ENCODE measurements around the gene CHST15. TPM values are rescaled to one million over a fixed set of nuclear protein-coding genes. Genes with fewer than 3 reads are reported as not detected.

Gene CHST15
- total and polyA plus RNA-seq, 2 of the 4 experiments (the other 2 are of a cell fraction): 0.14 to 0.18 TPM

DNA sequence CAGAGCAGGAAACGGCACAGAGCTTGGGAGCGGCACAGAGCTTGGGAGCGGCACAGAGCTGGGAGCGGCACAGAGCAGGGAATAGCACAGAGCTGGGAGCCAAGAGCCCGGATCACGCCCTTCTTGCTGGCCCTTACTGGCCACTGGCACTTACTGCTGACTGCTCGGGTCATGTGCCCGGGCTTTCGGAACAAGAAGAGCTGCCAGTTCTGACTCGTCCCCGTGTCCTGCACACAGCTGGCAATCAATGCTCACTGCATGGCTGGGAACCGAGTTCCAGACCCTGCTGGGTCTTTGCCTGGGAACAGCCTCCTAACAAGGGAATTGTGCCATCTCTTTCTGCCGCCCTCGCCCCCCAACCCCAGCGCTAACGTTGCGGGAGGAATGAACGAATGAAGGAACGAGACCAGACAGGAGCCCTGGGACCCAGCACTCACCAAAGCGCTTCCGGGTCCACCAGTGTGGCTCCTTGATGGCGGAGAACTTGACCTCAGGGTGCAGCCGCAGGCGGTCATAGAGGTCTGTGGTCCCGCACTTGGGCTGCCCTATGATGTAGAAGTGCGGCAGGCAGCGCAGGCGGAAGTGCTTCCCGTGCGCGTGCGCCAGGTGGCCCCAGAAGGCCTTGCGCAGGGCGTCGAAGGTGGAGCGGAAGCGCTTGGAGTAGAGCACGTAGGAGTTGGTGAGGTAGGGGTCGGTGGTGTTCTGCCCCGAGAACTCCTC is 49.1 kb downstream of the CHST15 start:
- in situ Hi-C loops (cut with MboI; ENCODE audit: low sequenced_read_pairs) (no loop called here), intact Hi-C loops (cut with micrococcal nuclease) (no loop called here)
- H3K56ac ChIP-seq (ENCODE audit: extremely low read depth, insufficient read depth, low read length): no peak overlapping the region

More for the DNA sequence above, 49.1 kb downstream of the CHST15 start:
- no peak for ATAC-seq (ENCODE audit: low read depth)
- Histone ChIP-seq H3K9me1 (ENCODE audit: insufficient read depth, low read length) (no peaks in the 10 kb centered on the region), H3K36me3 (ENCODE audit: control insufficient read depth, insufficient read depth, low read length) (no peaks in the 10 kb centered on the region), H4K5ac (ENCODE audit: low read depth, low read length) (no peak overlapping the region), H3K4me1 (ENCODE audit: control insufficient read depth, insufficient read depth, low read length) (no peaks in the 10 kb centered on the region), H3K9ac (ENCODE audit: low read depth, low read length) (no peak overlapping the region), H3K4me2 (ENCODE audit: low read depth, low read length) (no peak overlapping the region), H3K23ac (ENCODE audit: low read depth, low read length) (no peak overlapping the region), H2BK20ac (ENCODE audit: low read depth, low read length) (no peak overlapping the region), H3K27ac (ENCODE audit: insufficient read depth, low read length) (no peak overlapping the region), H2AFZ (replicated peaks; ENCODE audit: low read length, poor library complexity) (no peak overlapping the region), H2BK120ac (ENCODE audit: low read depth, low read length) (no peak overlapping the region), H3K14ac (replicated peaks; ENCODE audit: low read depth, low read length) (no peak overlapping the region), H2AK5ac (ENCODE audit: low read depth, low read length) (no peak overlapping the region), H3K4ac (ENCODE audit: low read depth, low read length) (no peak overlapping the region), H4K20me1 (ENCODE audit: insufficient read depth, low read length) (no peaks in the 10 kb centered on the region), H3K27me3 (ENCODE audit: control insufficient read depth, insufficient read depth, low read length) (no peaks in the 10 kb centered on the region), H3K4me3 (ENCODE audit: insufficient read depth, low read depth, low read length) (no peak overlapping the region), H4K8ac (ENCODE audit: low read depth in 2 of 2, low read length in 2 of 2) (no peak overlapping the region), H2BK15ac (ENCODE audit: low read depth, low read length) (no peak overlapping the region), H3K9me3 (ENCODE audit: control insufficient read depth, insufficient read depth, low read length) (peaks cover 6% of the 10 kb centered on the region; the same call in 1 of the 2 replicates), H2AK9ac (replicated peaks; ENCODE audit: low read depth, low read length, poor library complexity) (no peak overlapping the region), H2BK5ac (ENCODE audit: low read depth, low read length, poor library complexity, severe bottlenecking) (no peak overlapping the region), H3K79me1 (ENCODE audit: low read depth in 1 of 2, low read length in 2 of 2) (no peaks in the 10 kb centered on the region), H4K91ac (ENCODE audit: insufficient read depth, low read depth, low read length) (no peak overlapping the region), H3K18ac (ENCODE audit: low read depth, low read length) (no peak overlapping the region)
- ChIA-PET POLR2A (ENCODE audit: unreplicated experiment) (no interaction called here), CTCF (no interaction called here)
- no peak for TF ChIP-seq MAZ (IDR thresholded peaks at IDR 0.05; ENCODE audit: borderline replicate concordance, low read depth, low read length)
- TF ChIP-seq SMC3 (IDR thresholded peaks at IDR 0.05; ENCODE audit: low read depth, low read length): no peak
- TF ChIP-seq BHLHE40 (IDR thresholded peaks at IDR 0.05; ENCODE audit: low read depth, low read length): no peak
- TF ChIP-seq CEBPB (IDR thresholded peaks at IDR 0.05; ENCODE audit: low read depth, low read length): no peak
- TF ChIP-seq, protein P1, sequence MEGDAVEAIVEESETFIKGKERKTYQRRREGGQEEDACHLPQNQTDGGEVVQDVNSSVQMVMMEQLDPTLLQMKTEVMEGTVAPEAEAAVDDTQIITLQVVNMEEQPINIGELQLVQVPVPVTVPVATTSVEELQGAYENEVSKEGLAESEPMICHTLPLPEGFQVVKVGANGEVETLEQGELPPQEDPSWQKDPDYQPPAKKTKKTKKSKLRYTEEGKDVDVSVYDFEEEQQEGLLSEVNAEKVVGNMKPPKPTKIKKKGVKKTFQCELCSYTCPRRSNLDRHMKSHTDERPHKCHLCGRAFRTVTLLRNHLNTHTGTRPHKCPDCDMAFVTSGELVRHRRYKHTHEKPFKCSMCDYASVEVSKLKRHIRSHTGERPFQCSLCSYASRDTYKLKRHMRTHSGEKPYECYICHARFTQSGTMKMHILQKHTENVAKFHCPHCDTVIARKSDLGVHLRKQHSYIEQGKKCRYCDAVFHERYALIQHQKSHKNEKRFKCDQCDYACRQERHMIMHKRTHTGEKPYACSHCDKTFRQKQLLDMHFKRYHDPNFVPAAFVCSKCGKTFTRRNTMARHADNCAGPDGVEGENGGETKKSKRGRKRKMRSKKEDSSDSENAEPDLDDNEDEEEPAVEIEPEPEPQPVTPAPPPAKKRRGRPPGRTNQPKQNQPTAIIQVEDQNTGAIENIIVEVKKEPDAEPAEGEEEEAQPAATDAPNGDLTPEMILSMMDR (conservative IDR thresholded peaks at IDR 0.05; ENCODE audit: low read depth, low read length): no peak
- no peak for TF ChIP-seq MAFK (IDR thresholded peaks at IDR 0.05; ENCODE audit: low read depth, low read length)
- TF ChIP-seq RCOR1 (IDR thresholded peaks at IDR 0.05; ENCODE audit: insufficient replicate concordance, low read length): no peak
- TF ChIP-seq POLR2A (IDR thresholded peaks at IDR 0.05; ENCODE audit: low read depth, low read length): no peak
- TF ChIP-seq FOS (IDR thresholded peaks at IDR 0.05; ENCODE audit: low read depth, low read length): no peak
- TF ChIP-seq RFX5 (IDR thresholded peaks at IDR 0.05; ENCODE audit: low read depth, low read length): no peak
- TF ChIP-seq, protein P2, sequence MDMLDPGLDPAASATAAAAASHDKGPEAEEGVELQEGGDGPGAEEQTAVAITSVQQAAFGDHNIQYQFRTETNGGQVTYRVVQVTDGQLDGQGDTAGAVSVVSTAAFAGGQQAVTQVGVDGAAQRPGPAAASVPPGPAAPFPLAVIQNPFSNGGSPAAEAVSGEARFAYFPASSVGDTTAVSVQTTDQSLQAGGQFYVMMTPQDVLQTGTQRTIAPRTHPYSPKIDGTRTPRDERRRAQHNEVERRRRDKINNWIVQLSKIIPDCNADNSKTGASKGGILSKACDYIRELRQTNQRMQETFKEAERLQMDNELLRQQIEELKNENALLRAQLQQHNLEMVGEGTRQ (IDR thresholded peaks at IDR 0.05; ENCODE audit: low read depth, low read length): no peak
- no peak for TF ChIP-seq RAD21 (IDR thresholded peaks at IDR 0.05; ENCODE audit: low read length)
- TF ChIP-seq, protein P3, sequence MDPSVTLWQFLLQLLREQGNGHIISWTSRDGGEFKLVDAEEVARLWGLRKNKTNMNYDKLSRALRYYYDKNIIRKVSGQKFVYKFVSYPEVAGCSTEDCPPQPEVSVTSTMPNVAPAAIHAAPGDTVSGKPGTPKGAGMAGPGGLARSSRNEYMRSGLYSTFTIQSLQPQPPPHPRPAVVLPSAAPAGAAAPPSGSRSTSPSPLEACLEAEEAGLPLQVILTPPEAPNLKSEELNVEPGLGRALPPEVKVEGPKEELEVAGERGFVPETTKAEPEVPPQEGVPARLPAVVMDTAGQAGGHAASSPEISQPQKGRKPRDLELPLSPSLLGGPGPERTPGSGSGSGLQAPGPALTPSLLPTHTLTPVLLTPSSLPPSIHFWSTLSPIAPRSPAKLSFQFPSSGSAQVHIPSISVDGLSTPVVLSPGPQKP (IDR thresholded peaks at IDR 0.05; ENCODE audit: borderline replicate concordance, low read depth, low read length): no peak
- WGBS, 2 experiments (ENCODE audit: extremely low coverage in 2 of 2, insufficient read length in 1 of 2): 92% methylated on average over 27 of the region's 40 CpGs; no CpG with 5 or more reads in 1 of the 2 experiments
- BruUV-seq (replicated peaks): no TSS peak
- dilution Hi-C loops (cut with HindIII; ENCODE audit: low sequenced_read_pairs, unreplicated experiment): no loop called here
- no peak for DNase-seq

All from IMR-90 (cell line).